HepG2 (cell line): ENCODE results near the gene RABGAP1L. TPM values are rescaled to one million over a fixed set of nuclear protein-coding genes. Genes with fewer than 3 reads are reported as not detected.

Source experiments
- EEA1 ChIP-seq: sonication (generic); formaldehyde crosslinking; IDR thresholded peaks from 2 replicates; pipeline ENCODE4 v1.5.1; 2020; ENCODE audit warnings: mild to moderate bottlenecking, missing genetic modification reagents, borderline replicate concordance
- KIAA2018 ChIP-seq: sonication (generic); formaldehyde crosslinking; IDR thresholded peaks from 2 replicates; pipeline ENCODE4 v1.5.0; 2020; ENCODE audit warnings: mild to moderate bottlenecking, missing genetic modification reagents, borderline replicate concordance
- RERE ChIP-seq: IDR thresholded peaks from 2 replicates; pipeline ENCODE4 v1.6.1; 2016; ENCODE audit warnings: low read depth, missing genetic modification reagents, missing compliant biosample characterization
- polyA plus RNA-seq, 8 experiments: library from polyadenylated mRNA; depleted of rRNA in 3 of 8; stranded (reverse) in 7 of 8; unstranded in 1 of 8; fragments of >200 nt; fragmentation: Illumina TruSeq in 4 of 8; extraction: Trizol in 4 of 8; gene quantifications; 2 replicates each; pipeline versions ENCODE4 v1.2.1 to v1.2.3, GENCODE V29; 2011 to 2016; ENCODE audit warnings: low read depth in 4 of 8, missing spikeins in 1 of 8, mixed read lengths in 1 of 8; ENCODE audit not compliant: insufficient read depth in 1 of 8
- total RNA-seq, 5 experiments: library from RNA; depleted of rRNA; stranded (reverse); fragments of >200 nt; fragmentation: Illumina TruSeq; extraction: Trizol; gene quantifications; 2 replicates each; pipeline ENCODE4 v1.2.3, GENCODE V29; 2016; ENCODE audit warnings: low read depth in 1 of 5
- TF ChIP-seq, protein P1 (sequence below): sonication (generic); formaldehyde crosslinking; IDR thresholded peaks from 2 replicates; pipeline ENCODE4 v1.4.0; 2020; ENCODE audit warnings: missing genetic modification reagents
- TF ChIP-seq, protein P2 (sequence below): sonication (generic); formaldehyde crosslinking; IDR thresholded peaks from 2 replicates; pipeline ENCODE4 v1.4.0; 2020; ENCODE audit warnings: missing genetic modification reagents
- TF ChIP-seq, protein P3 (sequence below): sonication (generic); IDR thresholded peaks from 2 replicates; pipeline ENCODE4 v1.6.1; 2016; ENCODE audit warnings: low read depth, borderline replicate concordance

RABGAP1L gene
- total and polyA plus RNA-seq, 2 of the 13 experiments (the other 11 are each of a cell fraction or from before 2014, with no cell fraction given) = 7.9 to 22.6 TPM

DNA sequence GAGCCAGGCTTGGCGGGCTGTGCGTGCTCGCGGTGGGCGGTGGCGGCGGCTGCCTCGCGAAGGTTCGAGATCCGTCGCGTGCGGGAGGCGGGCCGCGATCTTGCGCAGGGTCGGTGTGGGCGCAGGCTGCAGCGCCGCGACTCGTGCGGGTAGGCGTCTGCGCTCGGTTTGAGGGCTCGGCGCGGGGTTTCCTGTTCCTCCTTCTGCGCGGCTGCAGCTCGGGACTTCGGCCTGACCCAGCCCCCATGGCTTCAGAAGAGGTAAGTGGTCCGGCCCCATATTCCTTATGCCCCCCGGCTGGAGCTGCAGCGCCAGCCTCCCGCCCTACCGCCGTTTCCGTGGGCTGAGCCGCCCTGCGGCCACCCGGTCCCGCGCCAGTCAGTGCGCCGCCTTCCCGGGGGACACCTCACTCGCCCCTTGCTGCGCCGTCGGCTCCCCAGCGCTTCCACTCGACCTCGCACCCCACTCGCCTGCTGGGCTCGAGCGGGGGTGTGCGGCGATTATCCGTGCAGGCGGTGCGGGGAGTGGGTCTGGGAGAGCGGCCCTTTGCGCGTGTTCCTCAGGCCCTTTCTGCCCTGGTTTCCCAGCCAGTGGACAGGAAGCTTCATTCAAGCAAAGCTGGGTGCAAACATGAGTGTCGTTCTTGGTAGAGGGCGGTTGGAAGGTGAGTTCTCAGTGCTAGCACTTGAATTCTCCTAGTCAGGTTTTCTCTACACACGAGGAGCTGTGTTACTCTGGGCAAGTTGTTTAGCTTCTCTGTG lies 840.8 kb downstream of the RABGAP1L start, which contains the start of gene CACYBP (continued):
- TF ChIP-seq KIAA2018 (CRISPR knock-in tag) (peak; percentile 66; the same call in 1 of the 2 replicates), EEA1 (CRISPR knock-in tag) (peak; percentile 98; the same call in 1 of the 2 replicates), RERE (CRISPR knock-in tag) (no peak)
- TF ChIP-seq, protein P1, sequence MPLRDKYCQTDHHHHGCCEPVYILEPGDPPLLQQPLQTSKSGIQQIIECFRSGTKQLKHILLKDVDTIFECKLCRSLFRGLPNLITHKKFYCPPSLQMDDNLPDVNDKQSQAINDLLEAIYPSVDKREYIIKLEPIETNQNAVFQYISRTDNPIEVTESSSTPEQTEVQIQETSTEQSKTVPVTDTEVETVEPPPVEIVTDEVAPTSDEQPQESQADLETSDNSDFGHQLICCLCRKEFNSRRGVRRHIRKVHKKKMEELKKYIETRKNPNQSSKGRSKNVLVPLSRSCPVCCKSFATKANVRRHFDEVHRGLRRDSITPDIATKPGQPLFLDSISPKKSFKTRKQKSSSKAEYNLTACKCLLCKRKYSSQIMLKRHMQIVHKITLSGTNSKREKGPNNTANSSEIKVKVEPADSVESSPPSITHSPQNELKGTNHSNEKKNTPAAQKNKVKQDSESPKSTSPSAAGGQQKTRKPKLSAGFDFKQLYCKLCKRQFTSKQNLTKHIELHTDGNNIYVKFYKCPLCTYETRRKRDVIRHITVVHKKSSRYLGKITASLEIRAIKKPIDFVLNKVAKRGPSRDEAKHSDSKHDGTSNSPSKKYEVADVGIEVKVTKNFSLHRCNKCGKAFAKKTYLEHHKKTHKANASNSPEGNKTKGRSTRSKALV (CRISPR knock-in tag) = peak; percentile 78
- TF ChIP-seq, protein P2, sequence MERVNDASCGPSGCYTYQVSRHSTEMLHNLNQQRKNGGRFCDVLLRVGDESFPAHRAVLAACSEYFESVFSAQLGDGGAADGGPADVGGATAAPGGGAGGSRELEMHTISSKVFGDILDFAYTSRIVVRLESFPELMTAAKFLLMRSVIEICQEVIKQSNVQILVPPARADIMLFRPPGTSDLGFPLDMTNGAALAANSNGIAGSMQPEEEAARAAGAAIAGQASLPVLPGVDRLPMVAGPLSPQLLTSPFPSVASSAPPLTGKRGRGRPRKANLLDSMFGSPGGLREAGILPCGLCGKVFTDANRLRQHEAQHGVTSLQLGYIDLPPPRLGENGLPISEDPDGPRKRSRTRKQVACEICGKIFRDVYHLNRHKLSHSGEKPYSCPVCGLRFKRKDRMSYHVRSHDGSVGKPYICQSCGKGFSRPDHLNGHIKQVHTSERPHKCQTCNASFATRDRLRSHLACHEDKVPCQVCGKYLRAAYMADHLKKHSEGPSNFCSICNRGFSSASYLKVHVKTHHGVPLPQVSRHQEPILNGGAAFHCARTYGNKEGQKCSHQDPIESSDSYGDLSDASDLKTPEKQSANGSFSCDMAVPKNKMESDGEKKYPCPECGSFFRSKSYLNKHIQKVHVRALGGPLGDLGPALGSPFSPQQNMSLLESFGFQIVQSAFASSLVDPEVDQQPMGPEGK (CRISPR knock-in tag) = no peak
- TF ChIP-seq, protein P3, sequence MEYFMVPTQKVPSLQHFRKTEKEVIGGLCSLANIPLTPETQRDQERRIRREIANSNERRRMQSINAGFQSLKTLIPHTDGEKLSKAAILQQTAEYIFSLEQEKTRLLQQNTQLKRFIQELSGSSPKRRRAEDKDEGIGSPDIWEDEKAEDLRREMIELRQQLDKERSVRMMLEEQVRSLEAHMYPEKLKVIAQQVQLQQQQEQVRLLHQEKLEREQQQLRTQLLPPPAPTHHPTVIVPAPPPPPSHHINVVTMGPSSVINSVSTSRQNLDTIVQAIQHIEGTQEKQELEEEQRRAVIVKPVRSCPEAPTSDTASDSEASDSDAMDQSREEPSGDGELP = 0 out of 2 replicates have a peak, but pooled peaks have one; percentile 2
